Kidney capillary endothelial cell (primary cell): Measurements from ENCODE around the gene EIF1B.

Experiments used
- DNase-seq: peaks from one replicate; pipeline ENCODE4 v3.0.0-alpha.2; 2018; ENCODE audit warnings: low spot score

EIF1B gene

DNA sequence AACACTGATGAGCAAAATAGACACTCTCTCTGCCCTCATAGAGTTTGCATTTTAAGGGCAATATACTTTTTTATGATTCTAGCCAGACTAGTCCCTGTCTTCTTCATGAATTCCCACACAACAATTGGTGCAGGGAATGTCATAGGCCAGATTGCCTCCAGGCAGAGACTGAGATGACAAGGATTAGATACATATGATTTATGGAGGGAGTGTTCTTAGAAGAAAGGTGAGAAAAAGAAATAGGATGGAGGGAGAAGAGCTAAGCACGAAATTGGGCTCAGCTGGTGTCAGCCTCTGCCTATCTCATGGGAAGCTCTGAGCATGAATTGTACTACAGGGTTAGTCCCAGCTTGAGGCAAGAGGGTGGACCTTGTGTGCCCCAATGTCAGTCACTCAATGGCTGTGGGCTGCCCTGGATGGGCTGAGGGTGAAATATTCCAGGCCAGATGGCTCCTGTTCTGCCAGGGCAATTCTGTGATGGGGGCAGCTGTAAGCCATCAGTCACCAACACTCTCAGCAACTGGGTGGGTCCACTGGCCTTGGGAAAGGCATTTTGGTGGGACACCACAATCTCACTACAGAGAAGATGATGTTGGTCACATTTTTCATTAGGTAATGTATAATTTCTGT, 31.1 kb downstream of the EIF1B start:
- no peak for DNase-seq

DNA sequence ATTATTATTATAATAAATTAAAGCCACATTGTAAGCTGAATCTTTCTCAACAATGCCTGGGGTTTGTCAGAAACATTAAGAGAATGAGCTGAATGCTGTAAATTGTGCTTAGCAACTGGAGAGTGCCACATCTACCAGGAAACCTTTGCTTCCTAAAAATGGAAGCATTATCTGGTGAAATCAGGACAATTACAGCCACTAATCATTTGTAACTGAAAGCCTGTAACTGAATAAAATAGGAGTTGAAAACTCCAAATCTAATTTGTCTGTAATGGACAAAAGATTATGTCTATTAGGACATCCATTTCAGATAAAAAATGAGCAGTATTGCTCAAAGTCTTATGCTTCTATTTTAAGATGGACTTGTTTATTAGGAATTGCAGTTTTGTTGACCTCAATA, 32.2 kb downstream of the EIF1B start:
- no peak for DNase-seq

DNA sequence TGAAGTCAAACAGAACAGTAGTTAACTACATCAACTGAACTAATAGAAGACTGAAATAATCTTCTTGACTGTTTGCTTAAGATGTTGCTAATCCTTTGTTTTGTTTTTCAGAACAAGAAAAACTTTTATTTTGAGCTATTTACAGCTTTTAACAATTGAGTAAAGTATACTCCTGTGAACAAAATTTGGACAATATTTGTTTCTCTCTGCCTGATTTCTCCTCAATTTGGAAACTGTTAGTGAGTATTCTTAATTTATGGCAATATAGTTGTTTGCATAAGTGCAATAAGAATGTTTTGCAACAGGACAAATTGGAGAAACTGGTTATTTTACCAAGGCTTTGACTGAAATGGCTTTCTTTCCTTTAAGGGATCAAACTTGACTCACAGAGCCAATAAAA, 41.0 kb downstream of the EIF1B start:
- DNase-seq = no peak

DNA sequence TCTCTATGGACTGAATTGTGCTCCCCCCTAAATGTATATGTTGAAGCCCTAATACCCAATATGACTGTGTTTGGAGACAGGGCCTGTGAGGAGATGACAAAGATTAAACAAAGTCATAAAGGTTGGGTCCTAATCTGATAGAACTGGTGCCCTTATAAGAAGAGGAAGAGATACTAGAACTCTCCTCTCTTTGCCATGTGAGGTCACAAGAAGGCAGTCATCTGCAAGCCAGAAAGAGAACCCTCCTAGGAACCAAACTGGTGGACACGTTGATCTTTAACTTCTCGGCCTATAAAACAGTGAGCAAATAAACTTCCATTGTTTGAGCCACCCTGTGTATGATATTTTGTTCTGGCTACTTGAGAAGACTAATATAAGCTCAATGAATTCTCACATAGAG, 45.9 kb downstream of the EIF1B start:
- DNase-seq = no peak

DNA sequence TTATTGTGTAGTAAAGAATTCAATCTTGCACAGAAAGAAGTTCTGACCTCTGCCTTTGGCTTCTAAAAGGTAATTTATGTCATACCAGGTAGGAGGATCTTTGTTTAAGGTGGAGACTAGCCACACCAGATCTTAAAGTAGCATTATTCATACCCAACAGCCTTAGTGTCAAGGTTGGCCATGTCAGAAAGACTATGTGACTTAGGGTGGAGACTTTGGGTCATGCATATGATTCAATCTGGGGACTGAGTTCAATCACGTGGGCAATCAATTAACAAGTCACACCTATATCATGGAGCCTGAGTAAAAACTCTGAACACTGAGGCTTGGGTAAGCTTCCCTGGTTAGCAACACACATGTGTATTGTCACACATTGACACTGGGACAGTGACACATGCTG, 48.9 kb downstream of the EIF1B start:
- no peak for DNase-seq
